ENCODE measurements around the gene GASK1B.

DNA sequence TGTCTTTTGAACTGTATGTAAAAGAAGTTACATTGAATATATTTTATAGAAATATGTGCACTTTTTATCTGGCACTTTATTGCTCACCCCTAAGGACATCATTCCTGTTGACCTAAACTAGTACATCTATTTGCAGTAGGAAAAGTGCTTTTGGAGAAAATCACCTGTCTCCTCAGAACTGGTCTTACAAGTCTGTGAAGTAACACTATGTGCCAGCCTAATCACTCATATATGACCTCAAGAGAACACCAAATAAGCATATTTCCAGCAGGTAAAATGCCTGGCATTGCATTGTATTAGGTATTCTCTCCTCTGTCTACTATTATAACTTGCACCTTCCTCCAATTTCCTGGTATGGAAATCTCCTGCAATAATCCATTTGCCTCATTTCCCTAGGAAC is 4.0 kb upstream of the GASK1B start:
- TF ChIP-seq, protein P1, sequence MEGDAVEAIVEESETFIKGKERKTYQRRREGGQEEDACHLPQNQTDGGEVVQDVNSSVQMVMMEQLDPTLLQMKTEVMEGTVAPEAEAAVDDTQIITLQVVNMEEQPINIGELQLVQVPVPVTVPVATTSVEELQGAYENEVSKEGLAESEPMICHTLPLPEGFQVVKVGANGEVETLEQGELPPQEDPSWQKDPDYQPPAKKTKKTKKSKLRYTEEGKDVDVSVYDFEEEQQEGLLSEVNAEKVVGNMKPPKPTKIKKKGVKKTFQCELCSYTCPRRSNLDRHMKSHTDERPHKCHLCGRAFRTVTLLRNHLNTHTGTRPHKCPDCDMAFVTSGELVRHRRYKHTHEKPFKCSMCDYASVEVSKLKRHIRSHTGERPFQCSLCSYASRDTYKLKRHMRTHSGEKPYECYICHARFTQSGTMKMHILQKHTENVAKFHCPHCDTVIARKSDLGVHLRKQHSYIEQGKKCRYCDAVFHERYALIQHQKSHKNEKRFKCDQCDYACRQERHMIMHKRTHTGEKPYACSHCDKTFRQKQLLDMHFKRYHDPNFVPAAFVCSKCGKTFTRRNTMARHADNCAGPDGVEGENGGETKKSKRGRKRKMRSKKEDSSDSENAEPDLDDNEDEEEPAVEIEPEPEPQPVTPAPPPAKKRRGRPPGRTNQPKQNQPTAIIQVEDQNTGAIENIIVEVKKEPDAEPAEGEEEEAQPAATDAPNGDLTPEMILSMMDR (conservative IDR thresholded peaks at IDR 0.05; ENCODE audit: low read length) = no peak
- TF ChIP-seq EZH2phosphoT487 (IDR thresholded peaks at IDR 0.05; ENCODE audit: borderline replicate concordance) = no peak

Data from Loucy (cell line).